GM12892 (cell line): ENCODE data around the gene YPEL3.

ENCODE experiments used
- POLR2A ChIP-seq: IDR thresholded peaks from 2 replicates; pipeline ENCODE4 v1.6.1; 2011; ENCODE audit warnings: low read depth, low read length, control low read depth
- POLR2AphosphoS5 ChIP-seq: IDR thresholded peaks from 2 replicates; pipeline ENCODE4 v1.6.1; 2011; ENCODE audit warnings: low read depth, low read length, control low read depth

DNA sequence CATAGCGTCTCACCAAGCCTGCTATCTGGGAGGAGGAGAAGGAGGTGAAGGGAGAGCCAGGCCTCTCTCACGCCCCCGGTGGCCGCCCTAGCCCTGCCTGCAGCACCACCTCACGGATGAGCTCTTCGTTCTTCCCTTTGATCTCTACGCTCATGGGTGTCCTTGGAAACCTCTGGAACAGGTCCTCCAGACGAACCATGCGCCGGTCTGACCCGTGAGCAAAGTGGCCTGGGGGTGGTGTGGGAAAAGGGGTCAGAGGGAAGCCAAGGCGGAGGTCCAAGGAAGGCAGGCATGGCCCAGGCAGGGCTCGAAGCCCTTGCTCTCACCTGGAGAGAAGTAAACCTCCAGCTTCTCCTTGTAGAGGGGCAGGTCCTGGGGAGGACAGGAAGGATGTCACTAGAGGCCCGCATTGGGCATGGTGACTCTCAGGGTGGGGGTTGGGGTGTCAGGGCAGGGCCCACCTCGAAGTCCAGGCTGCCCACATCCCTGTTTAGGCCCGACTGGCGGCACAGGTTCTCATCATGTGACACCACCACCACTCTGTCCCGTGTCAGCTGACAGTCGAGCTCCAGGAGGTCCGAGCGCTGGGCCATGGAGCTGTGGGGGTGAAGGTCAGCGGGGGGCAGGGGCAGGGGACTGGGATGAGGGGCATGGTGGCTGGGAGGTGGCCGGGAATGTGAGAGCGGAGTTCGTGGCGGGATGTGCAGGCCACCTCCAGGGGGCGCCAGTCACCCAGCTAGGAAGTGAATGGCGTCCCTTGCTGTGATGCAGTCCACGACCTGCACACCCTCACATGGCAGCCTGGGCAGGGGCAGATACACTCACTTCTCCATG lies 16.4 kb upstream of the YPEL3 start:
- no peak for TF ChIP-seq POLR2AphosphoS5
- no peak for TF ChIP-seq POLR2A
